Esophagus muscularis mucosa (tissue), 4 donors: ENCODE data around the gene ZNF777. TPM values are rescaled to one million over a fixed set of nuclear protein-coding genes. Genes with fewer than 3 reads are reported as not detected.

ENCODE experiments used
- DNase-seq: peaks from one replicate; pipeline ENCODE4 v3.0.0-alpha.2; 2017; ENCODE audit errors: extremely low spot score
- H3K27ac ChIP-seq, 4 donors: fragments of 200-600 bp; sonication (generic); replicated peaks in 1 of 4; 1 replicate in 3 of 4; 2 replicates in 1 of 4; pipeline ENCODE4 v1.5.1; 2016 to 2019; ENCODE audit warnings: mild to moderate bottlenecking in 1 of 4
- H3K27me3 ChIP-seq, 4 donors: fragments of 200-600 bp; sonication (generic); one replicate each; pipeline versions ENCODE4 v1.5.1 to v1.6.0; 2016 to 2019
- H3K36me3 ChIP-seq, 4 donors: fragments of 200-600 bp; sonication (generic); one replicate each; pipeline ENCODE4 v1.5.1; 2016 to 2019
- H3K4me1 ChIP-seq, 4 donors: fragments of 200-600 bp; sonication (generic); one replicate each; pipeline ENCODE4 v1.5.1; 2016 to 2019
- H3K4me3 ChIP-seq, 4 donors: fragments of 200-600 bp; sonication (generic); 1 replicate in 2 of 4; 2 replicates in 2 of 4; pipeline ENCODE4 v1.5.1; 2016 to 2019; ENCODE audit warnings: mild to moderate bottlenecking in 4 of 4, moderate library complexity in 1 of 4
- H3K9me3 ChIP-seq, 4 donors: fragments of 200-600 bp; sonication (generic); 1 replicate in 3 of 4; 2 replicates in 1 of 4; pipeline ENCODE4 v1.5.1; 2016 to 2019
- CTCF ChIP-seq, 3 experiments: fragments of 200-600 bp in 2 of 3; fragments of 450-650 bp in 1 of 3; sonication (generic) in 2 of 3; IDR thresholded peaks; one replicate each; pipeline ENCODE4 v1.5.1; 2017 to 2019; ENCODE audit warnings: antibody characterized with exemption in 3 of 3, mild to moderate bottlenecking in 2 of 3, moderate library complexity in 1 of 3
- EP300 ChIP-seq: sonication (generic); formaldehyde crosslinking; IDR thresholded peaks from one replicate; pipeline ENCODE4 v1.6.1; 2017; ENCODE audit warnings: antibody characterized with exemption
- POLR2A ChIP-seq: fragments of 450-650 bp; IDR thresholded peaks from one replicate; pipeline ENCODE4 v1.6.1; 2017; ENCODE audit warnings: antibody characterized with exemption, moderate library complexity, mild to moderate bottlenecking, low read depth
- POLR2AphosphoS5 ChIP-seq, 2 donors: sonication (generic); formaldehyde crosslinking; IDR thresholded peaks; one replicate each; pipeline ENCODE4 v1.6.1; 2017; ENCODE audit warnings: antibody characterized with exemption in 2 of 2
- WGBS: methylation state at CpG from one replicate; pipeline ENCODE4 v1.1.5; 2018; 5-methylcytosine and 5-hydroxymethylcytosine counted together
- intact Hi-C: fragments of 100-400 bp; cut with DNase I; formaldehyde crosslinking; loops from one replicate; pipeline ENCODE4 v1.15.1; 2023
- total RNA-seq, 4 donors: library from RNA; depleted of rRNA; stranded (reverse); fragments of >200 nt; gene quantifications; one replicate each; pipeline versions ENCODE4 v1.1.0 to v1.2.1, GENCODE V29; 2016

ZNF777 gene
- total RNA-seq, 4 donors from 2014 or later: 6.6 to 17.4 (median 13.7) TPM

- peak; percentile 47 for DNase-seq
- intact Hi-C loops: no loop called here
- H3K36me3 ChIP-seq: peaks cover 25 to 41% (median 38%) of the 10 kb centered on the region in 4 donors
These were observed 8.9 kb upstream of the ZNF777 start for GRCh38 chr7:149469806-149470205.

GRCh38 chr7:149468208-149468607, 7.3 kb upstream of the ZNF777 start:
- no peak for DNase-seq

More at GRCh38 chr7:149469806-149470205, 8.9 kb upstream of the ZNF777 start:
- 93% methylated on average over 8 of the region's 8 CpGs for WGBS
- H3K4me3 ChIP-seq: no peak overlapping the region
- H3K27ac ChIP-seq: no peak overlapping the region
- H3K4me1 ChIP-seq: no peaks in the 10 kb centered on the region
- TF ChIP-seq CTCF (IDR thresholded peaks at IDR 0.05) (no peak), EP300 (no peak), POLR2A (no peak), POLR2AphosphoS5 (IDR thresholded peaks at IDR 0.05) (no peak)
- H3K9me3 ChIP-seq: no peaks in the 10 kb centered on the region
- H3K27me3 ChIP-seq: no peaks in the 10 kb centered on the region

DNA sequence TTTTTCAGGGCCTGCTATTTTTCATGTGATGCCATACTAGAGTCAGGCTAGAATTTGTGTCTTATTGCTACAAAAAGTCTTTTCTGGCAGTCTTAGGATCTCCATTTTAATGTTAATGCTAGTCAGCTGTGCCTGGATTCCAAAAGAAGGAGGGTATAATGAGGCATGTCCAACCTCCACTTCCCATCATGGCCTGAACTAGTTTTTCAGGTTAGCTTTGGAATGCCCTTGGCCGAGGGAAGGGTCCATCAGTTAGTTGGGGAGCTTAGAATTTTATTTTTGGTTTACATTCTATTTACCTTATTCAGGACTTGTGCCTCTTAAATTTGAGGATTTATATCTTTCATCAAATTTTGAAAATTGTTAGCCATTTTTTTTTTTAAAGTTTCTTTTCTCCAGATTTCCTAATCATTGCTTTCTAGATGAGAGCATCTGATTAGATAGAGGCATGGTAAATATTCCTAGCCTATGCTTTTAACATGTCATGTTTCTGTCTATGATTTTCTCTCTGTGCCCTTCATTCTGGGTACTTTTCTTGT, 6.5 kb upstream of the ZNF777 start:
- Histone ChIP-seq H3K36me3 (peaks cover 5 to 16% (median 14%) of the 10 kb centered on the region in 4 donors), H3K4me3 (no peak overlapping the region), H3K27ac (no peak overlapping the region), H3K4me1 (no peaks in the 10 kb centered on the region), H3K27me3 (no peaks in the 10 kb centered on the region), H3K9me3 (no peaks in the 10 kb centered on the region)
- no peak for DNase-seq
- intact Hi-C loops: no loop called here
- TF ChIP-seq EP300 (no peak), CTCF (IDR thresholded peaks at IDR 0.05) (no peak), POLR2A (no peak), POLR2AphosphoS5 (IDR thresholded peaks at IDR 0.05) (no peak)
- WGBS: 69% methylated on average over 1 of the region's 1 CpG

More at GRCh38 chr7:149468208-149468607, 7.3 kb upstream of the ZNF777 start:
- Histone ChIP-seq H3K9me3 (no peaks in the 10 kb centered on the region), H3K36me3 (peaks cover 12 to 25% (median 22%) of the 10 kb centered on the region in 4 donors), H3K27me3 (no peaks in the 10 kb centered on the region), H3K4me1 (no peaks in the 10 kb centered on the region), H3K4me3 (no peak overlapping the region), H3K27ac (no peak overlapping the region)
- intact Hi-C loops: no loop called here
- WGBS: 80% methylated on average over 5 of the region's 5 CpGs
- no peak for TF ChIP-seq EP300
- no peak for TF ChIP-seq CTCF (IDR thresholded peaks at IDR 0.05)
- no peak for TF ChIP-seq POLR2AphosphoS5 (IDR thresholded peaks at IDR 0.05)
- TF ChIP-seq POLR2A: no peak

DNA sequence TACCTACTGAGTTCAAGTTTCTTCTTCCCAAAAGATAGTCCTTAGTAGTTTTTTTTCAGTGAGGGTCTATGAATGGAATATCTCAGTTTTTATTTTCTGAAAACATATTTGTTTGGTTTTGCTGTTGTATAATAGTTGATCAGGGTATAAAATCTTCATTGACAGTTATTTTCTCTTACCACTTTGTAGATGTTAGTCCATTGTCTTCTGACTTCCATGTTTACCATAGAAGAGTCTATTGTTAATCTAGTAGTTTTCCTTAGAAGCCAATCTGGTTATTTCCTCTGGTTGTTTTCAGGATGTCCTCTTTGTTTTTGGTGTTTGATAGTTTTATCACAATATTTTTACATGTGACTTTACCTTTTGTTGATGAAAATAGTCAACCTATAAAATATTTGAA, 5.5 kb upstream of the ZNF777 start:
- Histone ChIP-seq H3K27me3 (no peaks in the 10 kb centered on the region), H3K4me3 (no peak overlapping the region), H3K36me3 (peaks cover 0 to 6% (median 4%) of the 10 kb centered on the region in 4 donors), H3K9me3 (no peaks in the 10 kb centered on the region), H3K27ac (no peak overlapping the region), H3K4me1 (peaks cover 0 to 3% (median under 1%) of the 10 kb centered on the region in 4 donors)
- TF ChIP-seq POLR2A: no peak
- TF ChIP-seq CTCF (IDR thresholded peaks at IDR 0.05): no peak
- TF ChIP-seq POLR2AphosphoS5 (IDR thresholded peaks at IDR 0.05): no peak
- TF ChIP-seq EP300: no peak
- intact Hi-C loops: no loop called here
- DNase-seq: no peak
